Endothelial cell of umbilical vein (primary cell): ENCODE results near the gene STX16. TPM values are rescaled to one million over a fixed set of nuclear protein-coding genes. Genes with fewer than 3 reads are reported as not detected.

Experiments
- BruUV-seq: library from RNA; stranded (reverse); fragments of 400-500 nt; replicated peaks from 2 replicates; lab custom pipeline; 2021; lab: Mats Ljungman, UMichigan
- CTCF ChIA-PET: fragments of 300-600, 350-600 bp; sonication (Branson Sonifier 250); formaldehyde crosslinking; loops from one replicate; lab custom pipeline; 2021; ENCODE audit warnings: antibody characterized with exemption, inconsistent platforms; lab: Charles Lee
- POLR2A ChIA-PET: fragments of 300-600, 350-600 bp; sonication (Branson Sonifier 250); formaldehyde crosslinking; loops from one replicate; lab custom pipeline; 2021; ENCODE audit warnings: antibody characterized with exemption, inconsistent platforms; lab: Charles Lee
- DNase-seq: peaks from one replicate; pipeline ENCODE4 v3.0.0-alpha.2; 2011; ENCODE audit warnings: low read depth, low spot score
- FAIRE-seq: peaks from 2 replicates; lab custom pipeline; 2011; peaks lifted over from hg19 to GRCh38; lab: Jason Lieb, UNC
- H2AFZ ChIP-seq: 2 replicates; pipeline ENCODE4 v1.6.0; 2012; ENCODE audit warnings: low read depth, low read length, control low read depth, inconsistent platforms
- H3K27ac ChIP-seq: 2 replicates; pipeline ENCODE4 v1.5.1; 2011; ENCODE audit warnings: low read depth, mild to moderate bottlenecking, control low read depth, low read length, moderate library complexity; ENCODE audit not compliant: insufficient read depth
- H3K27me3 ChIP-seq, 2 experiments: 2 replicates each; pipeline versions ENCODE4 v1.6.0 to v1.6.1; 2011; ENCODE audit warnings: low read length in 2 of 2, mixed read lengths in 1 of 2; ENCODE audit not compliant: control insufficient read depth in 2 of 2, insufficient read depth in 2 of 2
- H3K36me3 ChIP-seq, 2 experiments: 2 replicates in 1 of 2; 3 replicates in 1 of 2; pipeline ENCODE4 v1.5.1; 2011; ENCODE audit warnings: low read length in 2 of 2, mild to moderate bottlenecking in 1 of 2, moderate library complexity in 1 of 2; ENCODE audit not compliant: control insufficient read depth in 2 of 2, insufficient read depth in 2 of 2; ENCODE audit errors: extremely low read depth in 1 of 2
- H3K4me1 ChIP-seq: 3 replicates; pipeline ENCODE4 v1.5.1; 2011; ENCODE audit warnings: mild to moderate bottlenecking, low read length; ENCODE audit not compliant: control insufficient read depth, insufficient read depth; ENCODE audit errors: extremely low read depth
- H3K4me2 ChIP-seq: 2 replicates; pipeline ENCODE4 v1.6.1; 2011; ENCODE audit warnings: low read length, control low read depth, mixed read lengths; ENCODE audit not compliant: insufficient read depth
- H3K4me3 ChIP-seq, 3 experiments: fragments of 200-600 bp in 1 of 3; sonication (generic), shearing (Covaris generic) in 1 of 3; replicated peaks in 1 of 3; 2 replicates each; pipeline ENCODE4 v1.5.1; 2011 to 2016; ENCODE audit warnings: control low read depth in 3 of 3, low read length in 3 of 3, mild to moderate bottlenecking in 2 of 3, inconsistent platforms in 1 of 3, low read depth in 1 of 3, moderate library complexity in 1 of 3; ENCODE audit not compliant: insufficient read depth in 1 of 3
- H3K79me2 ChIP-seq: 2 replicates; pipeline ENCODE4 v1.6.0; 2012; ENCODE audit warnings: low read length, inconsistent platforms; ENCODE audit not compliant: control insufficient read depth, insufficient read depth
- H3K9ac ChIP-seq: replicated peaks from 2 replicates; pipeline ENCODE3; 2011; ENCODE audit warnings: low read length, control low read depth; ENCODE audit not compliant: insufficient read depth; ENCODE audit errors: extremely low read depth
- H3K9me1 ChIP-seq: replicated peaks from 3 replicates; pipeline ENCODE4 v1.6.0; 2011; ENCODE audit warnings: mild to moderate bottlenecking, low read length; ENCODE audit not compliant: control insufficient read depth, insufficient read depth; ENCODE audit errors: extremely low read depth
- H3K9me3 ChIP-seq: replicated peaks from 2 replicates; pipeline ENCODE4 v1.5.1; 2012; ENCODE audit warnings: low read length, inconsistent platforms; ENCODE audit not compliant: control insufficient read depth, insufficient read depth
- H4K20me1 ChIP-seq: replicated peaks from 2 replicates; pipeline ENCODE3; 2011; ENCODE audit warnings: mild to moderate bottlenecking, low read length; ENCODE audit not compliant: control insufficient read depth, insufficient read depth; ENCODE audit errors: extremely low read depth
- CTCF ChIP-seq, 2 donors: IDR thresholded peaks; 1 replicate in 1 of 2; 2 replicates in 1 of 2; pipeline ENCODE4 v1.5.1; 2011; ENCODE audit warnings: low read length in 2 of 2, mild to moderate bottlenecking in 2 of 2, moderate library complexity in 2 of 2, control low read depth in 1 of 2, inconsistent platforms in 1 of 2, low read depth in 1 of 2; ENCODE audit not compliant: insufficient read depth in 1 of 2; ENCODE audit errors: extremely low read depth in 1 of 2
- EZH2 ChIP-seq: IDR thresholded peaks from 2 replicates; pipeline ENCODE4 v1.6.1; 2012; ENCODE audit warnings: borderline replicate concordance, low read depth, mild to moderate bottlenecking, moderate library complexity, low read length, inconsistent platforms; ENCODE audit not compliant: severe bottlenecking
- FOS ChIP-seq: IDR thresholded peaks from 2 replicates; pipeline ENCODE4 v1.6.1; 2011; ENCODE audit warnings: mild to moderate bottlenecking, low read length, moderate library complexity, borderline replicate concordance; ENCODE audit not compliant: insufficient read depth
- GATA2 ChIP-seq: IDR thresholded peaks from 2 replicates; pipeline ENCODE4 v1.7.0; 2011; ENCODE audit warnings: low read depth, mild to moderate bottlenecking, moderate library complexity, mixed read lengths, low read length; ENCODE audit not compliant: insufficient read length, insufficient read depth
- JUN ChIP-seq: IDR thresholded peaks from 2 replicates; pipeline ENCODE4 v1.6.1; 2011; ENCODE audit warnings: borderline replicate concordance, low read depth; ENCODE audit not compliant: insufficient read length, insufficient read depth
- MAX ChIP-seq: IDR thresholded peaks from 2 replicates; pipeline ENCODE4 v1.6.1; 2011; ENCODE audit not compliant: insufficient read depth, insufficient read length
- MYC ChIP-seq: IDR thresholded peaks from one replicate; pipeline ENCODE4 v1.6.1; 2011; ENCODE audit warnings: mild to moderate bottlenecking, low read depth, low read length
- POLR2A ChIP-seq: IDR thresholded peaks from 2 replicates; pipeline ENCODE4 v1.6.1; 2012; ENCODE audit warnings: low read depth, mild to moderate bottlenecking, control low read depth, low read length
- POLR2AphosphoS5 ChIP-seq: IDR thresholded peaks from 2 replicates; pipeline ENCODE4 v1.6.1; 2012; ENCODE audit warnings: low read depth, mild to moderate bottlenecking, control low read depth, low read length, moderate library complexity; ENCODE audit not compliant: insufficient read depth
- dilution Hi-C: fragments of 300-500 bp; cut with MboI; formaldehyde crosslinking; loops from one replicate; pipeline ENCODE4 v1.15.0; 2019; ENCODE audit warnings: low sequenced_read_pairs; ENCODE audit not compliant: extremely low pct_ligation_motif_present
- intact Hi-C: fragments of 100-400 bp; cut with micrococcal nuclease; formaldehyde crosslinking; loops from one replicate; pipeline ENCODE4 v1.10.0; 2022
- polyA plus RNA-seq, 4 experiments: library from polyadenylated mRNA; depleted of rRNA in 3 of 4; stranded (reverse) in 3 of 4; unstranded in 1 of 4; fragments of >200 nt; gene quantifications; 2 replicates each; pipeline versions ENCODE4 v1.2.1 to v1.2.3, GENCODE V29; 2011 to 2012; ENCODE audit warnings: missing spikeins in 1 of 4
- total RNA-seq: library from RNA; stranded (reverse); gene quantifications from 2 replicates; pipeline ENCODE4 v1.2.3, GENCODE V29; 2021

STX16 gene
- total and polyA plus RNA-seq, 2 donors (not counting 3 experiments of a cell fraction or from before 2014, with no cell fraction given): 43.1 to 63.5 TPM

- TF ChIP-seq EZH2 (no peak), FOS (no peak), JUN (no peak), POLR2A (no peak), GATA2 (no peak), MYC (no peak)
- FAIRE-seq (no peak), DNase-seq (no peak)
- POLR2A ChIA-PET: no interaction called here
- no peak overlapping the region for H2AFZ ChIP-seq
- H3K9ac ChIP-seq: no peak overlapping the region
- no peaks in the 10 kb centered on the region for H3K9me3 ChIP-seq
- dilution Hi-C loops (no loop called here), intact Hi-C loops (no loop called here)
- CTCF ChIA-PET: no interaction called here
- no peak overlapping the region for H3K4me2 ChIP-seq
- no peak overlapping the region for H3K4me3 ChIP-seq
- peaks cover 0 to 5% of the 10 kb centered on the region in 2 experiments for H3K36me3 ChIP-seq
- H4K20me1 ChIP-seq: no peaks in the 10 kb centered on the region
- no peak overlapping the region for H3K27ac ChIP-seq
- H3K79me2 ChIP-seq: no peaks in the 10 kb centered on the region
- BruUV-seq: no TSS peak
- H3K4me1 ChIP-seq: no peaks in the 10 kb centered on the region
- no peaks in the 10 kb centered on the region for H3K27me3 ChIP-seq
- H3K9me1 ChIP-seq: no peaks in the 10 kb centered on the region
These were observed 33.2 kb downstream of the STX16 start for GRCh38 chr20:58684291-58684690.

- CTCF ChIA-PET: interaction anchor here (0.6 to 1.4 kb wide), 3 partner anchors 11 to 48 kb away, joined by 3 read pairs; no protein-coding TSS in a partner anchor
- no peaks in the 10 kb centered on the region for H3K79me2 ChIP-seq
- BruUV-seq: no TSS peak
- H3K4me1 ChIP-seq: no peaks in the 10 kb centered on the region
- dilution Hi-C loops: no loop called here
- no peaks in the 10 kb centered on the region for H4K20me1 ChIP-seq
- no peak overlapping the region for H3K27ac ChIP-seq
- H2AFZ ChIP-seq: no peak overlapping the region
- intact Hi-C loops: no loop called here
- FAIRE-seq (no peak), DNase-seq (no peak)
- no peaks in the 10 kb centered on the region for H3K9me3 ChIP-seq
- H3K36me3 ChIP-seq: no peaks in the 10 kb centered on the region
- no peak overlapping the region for H3K9ac ChIP-seq
- TF ChIP-seq MAX (no peak), MYC (no peak), JUN (no peak), POLR2A (no peak), CTCF (IDR thresholded peaks at IDR 0.05; ENCODE audit: extremely low read depth in 1 of 2, insufficient read depth in 1 of 2, low read depth in 1 of 2, low read length in 2 of 2) (no peak), EZH2 (no peak), POLR2AphosphoS5 (no peak), GATA2 (no peak), FOS (no peak)
- no peaks in the 10 kb centered on the region for H3K27me3 ChIP-seq
- H3K4me2 ChIP-seq: no peak overlapping the region
- H3K9me1 ChIP-seq: no peaks in the 10 kb centered on the region
- POLR2A ChIA-PET: no interaction called here
- no peak overlapping the region for H3K4me3 ChIP-seq
These were observed 34.9 kb downstream of the STX16 start for GRCh38 chr20:58685988-58686387.
